ENCODE data around the gene PELI1.

Gene PELI1

DNA sequence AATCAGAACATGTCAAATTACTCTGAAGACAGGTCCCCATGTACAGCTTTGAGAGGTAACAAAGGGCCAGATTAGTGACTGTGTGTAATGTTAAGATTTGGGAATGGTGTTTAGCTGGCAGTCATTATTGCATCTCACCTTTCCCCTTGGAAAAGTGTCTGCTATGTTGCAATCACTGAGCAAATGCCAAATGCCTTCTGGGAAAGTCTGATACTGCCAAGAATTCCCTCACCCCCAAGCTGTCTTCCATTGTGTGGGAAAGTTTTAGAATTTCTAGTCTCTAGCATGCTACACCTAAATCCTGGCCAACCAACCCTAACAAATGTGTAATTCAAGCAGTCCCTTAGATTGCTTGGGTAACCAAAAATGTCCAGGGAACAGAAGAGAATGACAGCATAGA is 13.6 kb upstream of the PELI1 start:
- DNase-seq (ENCODE audit: low spot score): no peak

DNA sequence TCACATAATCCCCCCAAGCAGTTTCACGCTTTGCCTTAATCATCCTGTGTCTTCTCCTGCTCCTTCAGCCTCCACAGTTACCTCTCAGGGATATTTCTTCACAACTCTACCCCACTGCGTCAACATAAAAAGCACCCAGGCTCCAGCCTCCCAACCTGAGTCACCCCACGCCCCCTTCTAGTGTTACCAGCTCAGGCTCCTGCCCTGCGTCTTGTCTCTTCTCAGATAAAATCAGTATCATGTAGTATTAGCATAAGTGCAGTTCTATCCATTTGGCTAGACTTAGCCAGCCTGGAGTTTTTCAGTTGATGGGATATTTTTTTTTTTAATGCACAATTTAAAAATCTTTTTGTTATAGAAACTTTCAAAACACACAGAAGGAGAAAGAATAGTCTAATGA is 9.6 kb upstream of the PELI1 start:
- DNase-seq (ENCODE audit: low spot score): no peak

GRCh38 chr2:64151476-64151875 is 7.3 kb upstream of the PELI1 start:
- DNase-seq (ENCODE audit: low spot score): no peak

- DNase-seq (ENCODE audit: low spot score): no peak
These were observed 1.5 kb upstream of the PELI1 start for GRCh38 chr2:64145714-64146113.

GRCh38 chr2:64145119-64145518 is 899 bp upstream of the PELI1 start:
- no peak for DNase-seq (ENCODE audit: low spot score)

- DNase-seq (ENCODE audit: low spot score): no peak
These were observed 807 bp downstream of the PELI1 start for GRCh38 chr2:64143169-64144056.

DNA sequence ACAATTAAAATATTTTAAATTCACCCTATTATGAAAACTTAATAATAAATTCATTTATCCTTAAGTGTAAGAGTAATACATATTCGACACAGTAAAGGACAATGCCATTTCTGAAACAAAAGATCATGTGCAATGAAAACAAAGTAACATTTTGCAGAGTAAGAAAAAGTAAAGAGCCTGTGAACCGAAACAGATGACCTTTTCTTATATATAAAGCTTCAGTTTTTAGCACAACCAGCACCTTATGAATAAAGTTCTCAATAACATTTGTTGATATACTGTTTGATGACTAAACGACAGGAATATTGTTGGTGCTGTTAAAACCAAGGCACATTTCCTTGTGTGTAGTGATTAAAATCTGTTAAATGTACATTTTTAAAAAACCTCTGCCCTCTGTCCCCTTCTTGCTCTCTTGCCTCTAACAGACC is 1.5 kb downstream of the PELI1 start:
- DNase-seq (ENCODE audit: low spot score): no peak

GRCh38 chr2:64141674-64142405 is 2.4 kb downstream of the PELI1 start:
- no peak for DNase-seq (ENCODE audit: low spot score)

DNA sequence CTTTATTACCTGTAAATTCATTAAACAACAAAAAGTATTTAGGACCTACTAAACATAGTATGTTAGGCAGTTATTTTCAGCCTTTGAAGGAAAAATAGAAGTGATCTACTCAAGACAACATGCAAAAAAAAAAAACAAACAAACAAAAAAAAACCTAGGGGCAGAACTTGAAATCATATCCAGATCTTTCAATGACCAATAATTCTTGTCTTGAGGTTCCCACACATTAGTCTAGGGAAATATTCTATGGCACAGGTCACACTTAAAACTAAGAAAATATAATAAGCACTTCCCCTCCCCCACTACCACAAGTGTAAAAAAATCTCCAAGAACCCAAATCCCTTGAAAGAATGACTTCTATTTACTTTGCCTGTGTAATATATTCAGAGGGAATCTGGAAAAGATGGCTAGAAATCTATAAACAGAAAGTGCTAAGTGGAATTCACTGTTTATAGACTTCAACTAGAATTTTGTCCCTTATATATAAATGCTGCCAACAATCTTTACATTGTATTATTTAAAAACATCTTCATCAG is 3.5 kb downstream of the PELI1 start:
- no peak for DNase-seq (ENCODE audit: low spot score)

- DNase-seq (ENCODE audit: low spot score): no peak
These were observed 4.3 kb downstream of the PELI1 start for GRCh38 chr2:64139956-64140355.

DNA sequence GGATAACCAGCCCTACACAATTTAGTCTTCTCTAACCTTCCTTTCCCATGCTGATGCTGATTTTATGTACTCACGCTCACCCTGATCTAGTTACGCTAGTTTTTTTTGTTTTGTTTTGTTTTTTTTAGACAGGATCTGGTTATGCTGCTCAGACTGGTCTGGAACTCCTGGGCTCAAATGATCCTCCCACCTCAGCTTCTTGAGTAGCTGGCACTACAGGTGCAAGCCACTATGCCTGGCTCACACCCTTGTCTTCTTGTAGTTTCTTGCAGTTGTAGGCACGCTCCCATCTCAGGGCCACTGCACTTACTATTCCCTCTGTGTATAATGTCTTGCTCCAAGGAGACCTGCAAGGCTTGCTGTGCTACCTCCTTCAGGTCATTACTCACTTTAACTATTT is 6.2 kb downstream of the PELI1 start:
- DNase-seq (ENCODE audit: low spot score): no peak

DNA sequence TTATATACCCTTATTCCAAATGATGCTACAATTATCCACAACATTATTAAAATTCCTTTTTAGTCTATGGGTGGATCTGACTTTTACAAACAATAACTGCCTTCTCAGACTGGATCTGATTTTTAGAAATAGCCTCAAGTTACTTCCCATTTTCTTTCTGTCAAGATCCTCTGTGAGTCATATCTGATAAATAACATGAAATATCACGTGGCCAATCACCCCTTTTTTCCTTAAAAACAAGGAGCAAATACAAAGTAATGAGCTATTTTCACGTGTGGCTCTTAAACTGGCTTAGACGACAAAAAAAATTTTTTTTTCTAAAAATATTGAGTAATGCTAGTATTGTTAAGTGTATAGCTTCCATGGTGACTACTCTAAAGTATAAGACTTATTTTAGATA is 6.7 kb downstream of the PELI1 start:
- DNase-seq (ENCODE audit: low spot score): no peak

- DNase-seq (ENCODE audit: low spot score): no peak
These were observed 8.8 kb downstream of the PELI1 start for GRCh38 chr2:64135421-64135820.

DNA sequence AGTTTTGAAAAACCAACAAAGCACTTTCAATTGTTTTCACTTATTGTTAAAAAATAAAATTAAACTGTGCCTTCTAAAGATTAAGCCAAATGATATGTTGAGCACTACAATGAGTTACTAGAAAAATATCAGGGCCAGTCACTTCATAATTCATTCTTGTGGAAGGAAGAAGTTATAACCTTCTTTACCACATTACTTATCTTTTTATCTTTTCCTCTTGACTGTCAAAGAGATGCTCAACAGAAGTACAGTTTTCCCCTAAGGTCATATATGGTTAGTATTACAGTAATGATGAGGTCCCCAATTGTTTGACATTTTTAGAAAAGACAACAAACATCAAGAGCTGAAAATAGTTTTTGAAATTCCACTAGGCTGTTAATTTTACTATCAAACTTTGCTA is 9.4 kb downstream of the PELI1 start:
- no peak for DNase-seq (ENCODE audit: low spot score)

- DNase-seq (ENCODE audit: low spot score): no peak
These were observed 10.4 kb downstream of the PELI1 start for GRCh38 chr2:64133828-64134227.

GRCh38 chr2:64133354-64133753 is 10.9 kb downstream of the PELI1 start:
- no peak for DNase-seq (ENCODE audit: low spot score)

DNA sequence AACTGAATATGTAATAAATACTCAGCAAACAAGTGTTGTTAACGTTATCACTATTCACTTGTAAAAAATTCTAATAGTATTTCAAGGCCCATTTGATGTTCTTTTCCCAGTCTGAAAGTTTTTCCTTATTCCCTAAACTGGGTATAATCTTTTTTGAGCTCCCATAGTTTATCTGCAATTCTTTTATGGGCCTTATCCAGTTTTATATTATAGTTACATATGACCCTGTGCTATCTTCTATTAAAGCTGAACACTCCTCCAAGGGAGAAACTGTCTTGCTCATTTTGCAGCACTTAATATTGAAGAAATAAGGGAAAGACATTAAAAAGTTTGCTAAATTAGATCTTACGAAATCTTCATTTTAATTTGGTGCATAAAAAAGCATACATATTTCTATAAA is 13.9 kb downstream of the PELI1 start:
- no peak for DNase-seq (ENCODE audit: low spot score)

DNA sequence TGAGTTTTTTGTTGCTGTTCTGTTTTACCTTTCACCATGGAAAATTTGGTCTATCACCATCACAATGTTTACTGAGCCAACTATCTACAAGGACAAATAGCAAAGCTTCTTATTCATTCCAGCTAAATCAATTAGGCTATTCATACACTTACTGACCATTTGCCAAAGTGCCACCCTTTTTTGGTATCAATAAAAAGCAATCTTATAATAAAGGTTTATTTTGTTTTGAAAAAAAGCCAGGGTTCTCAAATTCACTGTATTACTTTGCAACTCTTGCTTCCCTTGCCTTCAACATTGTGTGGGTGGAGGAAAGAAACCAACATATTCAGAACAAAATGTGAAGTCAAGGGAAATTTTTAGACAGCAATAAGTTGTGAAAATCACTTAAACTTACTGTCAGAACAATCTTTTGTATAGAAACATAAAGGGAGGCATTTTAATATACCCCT is 15.3 kb downstream of the PELI1 start:
- DNase-seq (ENCODE audit: low spot score): no peak

GRCh38 chr2:64128406-64128805 is 15.8 kb downstream of the PELI1 start:
- DNase-seq (ENCODE audit: low spot score): no peak

GRCh38 chr2:64127119-64127518 is 17.1 kb downstream of the PELI1 start:
- DNase-seq (ENCODE audit: low spot score): no peak

GRCh38 chr2:64126601-64127000 is 17.6 kb downstream of the PELI1 start:
- DNase-seq (ENCODE audit: low spot score): no peak

DNA sequence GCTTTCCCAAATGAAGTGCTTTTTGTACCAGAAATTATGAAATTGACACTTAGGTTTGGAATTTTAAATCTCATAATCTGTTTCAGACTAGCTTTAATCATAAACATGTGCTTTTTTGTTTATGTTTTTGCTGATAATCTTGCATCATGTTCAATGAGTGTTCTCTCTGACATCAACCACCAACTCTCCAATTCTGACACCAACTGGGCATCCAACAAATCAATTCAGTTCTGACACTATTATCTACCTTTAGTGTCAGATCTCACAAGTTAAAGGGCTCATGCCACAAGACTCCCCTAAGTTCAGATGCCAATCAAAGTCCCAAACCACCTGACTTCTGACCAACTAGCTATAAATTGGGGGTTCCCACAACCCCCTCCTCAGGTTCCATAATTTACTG is 19.6 kb downstream of the PELI1 start:
- DNase-seq (ENCODE audit: low spot score): no peak

DNA sequence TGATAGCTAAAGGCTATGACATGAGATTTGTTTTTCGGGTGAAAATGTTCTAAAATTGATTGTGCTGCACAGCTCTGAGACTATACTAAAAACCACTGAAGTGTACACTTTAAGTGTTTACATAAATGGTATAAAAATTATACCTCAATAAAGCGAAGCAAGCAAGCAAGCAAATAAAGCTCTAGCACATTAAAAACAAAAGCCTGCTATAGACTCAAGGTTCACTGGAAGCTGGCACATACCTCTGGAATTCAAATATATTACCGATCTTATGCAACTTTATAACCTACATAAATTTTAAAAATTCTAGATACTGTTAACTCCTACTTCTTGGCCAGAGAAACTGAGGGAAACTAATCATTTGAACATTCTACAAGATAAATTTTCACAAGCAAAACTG is 20.1 kb downstream of the PELI1 start:
- no peak for DNase-seq (ENCODE audit: low spot score)

Data from ecto neural progenitor cell (in vitro differentiated cells).